ENCODE results near the gene STX10.

- TF ChIP-seq CTCF (IDR thresholded peaks at IDR 0.05) (no peak), TCF7L2 (IDR thresholded peaks at IDR 0.05; ENCODE audit: low read depth, low read length) (no peak), SIN3A (IDR thresholded peaks at IDR 0.05; ENCODE audit: borderline replicate concordance, insufficient read depth, low read depth, low read length) (no peak)
Measured at GRCh38 chr19:13187419-13187818, 37.2 kb upstream of the STX10 start.

Data from Panc1 (cell line).